Body of pancreas (tissue), 4 donors: Measurements from ENCODE around the gene ENTHD1. TPM values are rescaled to one million over a fixed set of nuclear protein-coding genes. Genes with fewer than 3 reads are reported as not detected.

Source experiments
- ATAC-seq: fragments of 150-250 bp; one replicate; pipeline ENCODE4 v1.9.1; 2016
- DNase-seq, 4 donors: peaks; one replicate each; pipeline ENCODE4 v3.0.0-alpha.2; 2019
- H3K27ac ChIP-seq, 4 donors: fragments of 200-600 bp; sonication (generic); 1 replicate in 3 of 4; 2 replicates in 1 of 4; pipeline versions ENCODE4 v1.5.1 to v1.6.1; 2016 to 2019; ENCODE audit warnings: mild to moderate bottlenecking in 1 of 4, mixed read lengths in 1 of 4, moderate library complexity in 1 of 4
- H3K27me3 ChIP-seq, 2 donors: fragments of 200-600 bp; sonication (generic); one replicate each; pipeline ENCODE4 v1.6.0; 2016; ENCODE audit warnings: mild to moderate bottlenecking in 1 of 2
- H3K36me3 ChIP-seq, 2 donors: fragments of 200-600 bp; sonication (generic); replicated peaks in 1 of 2; 2 replicates each; pipeline ENCODE4 v1.5.1; 2016; ENCODE audit warnings: low read depth in 2 of 2; ENCODE audit not compliant: insufficient read depth in 1 of 2
- H3K4me1 ChIP-seq: fragments of 200-600 bp; sonication (generic); one replicate; pipeline ENCODE4 v1.6.0; 2016
- H3K4me3 ChIP-seq, 2 donors: fragments of 200-600 bp; sonication (generic); 1 replicate in 1 of 2; 2 replicates in 1 of 2; pipeline ENCODE4 v1.5.1; 2016 to 2019
- H3K9me3 ChIP-seq, 3 donors: fragments of 200-600 bp; sonication (generic); 1 replicate in 2 of 3; 2 replicates in 1 of 3; pipeline ENCODE4 v1.5.1; 2016
- CTCF ChIP-seq, 7 experiments: fragments of 450-650 bp in 4 of 7; fragments of 200-600 bp in 3 of 7; sonication (generic) in 3 of 7; IDR thresholded peaks; one replicate each; pipeline ENCODE4 v1.5.1; 2016 to 2019; ENCODE audit warnings: antibody characterized with exemption in 7 of 7
- POLR2A ChIP-seq, 3 donors: fragments of 450-650 bp; IDR thresholded peaks; one replicate each; pipeline ENCODE4 v1.6.1; 2016; ENCODE audit warnings: antibody characterized with exemption in 3 of 3, mild to moderate bottlenecking in 2 of 3
- WGBS, 2 donors: methylation state at CpG; one replicate each; pipeline ENCODE4 v1.1.5; 2017; 5-methylcytosine and 5-hydroxymethylcytosine counted together
- intact Hi-C: fragments of 100-400 bp; cut with DNase I; formaldehyde crosslinking; loops from one replicate; pipeline ENCODE4 v1.15.1; 2023
- total RNA-seq, 2 donors: library from RNA; depleted of rRNA; stranded (reverse); fragments of >200 nt; gene quantifications; one replicate each; pipeline ENCODE4 v1.1.0, GENCODE V29; 2016

ENTHD1 gene
- total RNA-seq, 2 donors from 2014 or later: not detected

- no peaks in the 10 kb centered on the region for H3K27me3 ChIP-seq
- no peak overlapping the region for H3K4me3 ChIP-seq
- no peak overlapping the region for H3K27ac ChIP-seq
- ATAC-seq (no peak), DNase-seq (no peak)
- intact Hi-C loops: no loop called here
- WGBS, 2 donors: 57 to 63% methylated on average over 5 of the region's 5 CpGs
- no peak for TF ChIP-seq CTCF (IDR thresholded peaks at IDR 0.05)
- TF ChIP-seq POLR2A (IDR thresholded peaks at IDR 0.05): no peak
- H3K36me3 ChIP-seq: no peaks in the 10 kb centered on the region
- H3K9me3 ChIP-seq: no peaks in the 10 kb centered on the region
- H3K4me1 ChIP-seq: no peaks in the 10 kb centered on the region
These were observed 54.4 kb downstream of the ENTHD1 start for GRCh38 chr22:39839204-39839603.

GRCh38 chr22:39833610-39834009 lies 60.0 kb downstream of the ENTHD1 start:
- no peak for DNase-seq
- H3K9me3 ChIP-seq: no peaks in the 10 kb centered on the region
- no peaks in the 10 kb centered on the region for H3K36me3 ChIP-seq
- intact Hi-C loops: no loop called here
- H3K4me1 ChIP-seq: no peaks in the 10 kb centered on the region
- H3K27ac ChIP-seq: no peak overlapping the region
- H3K4me3 ChIP-seq: no peak overlapping the region
- WGBS, 2 donors: 61 to 67% methylated on average over 2 of the region's 2 CpGs
- peaks cover 0 to 10% of the 10 kb centered on the region in 2 donors for H3K27me3 ChIP-seq
- ATAC-seq: no peak
- no peak for TF ChIP-seq POLR2A (IDR thresholded peaks at IDR 0.05)
- TF ChIP-seq CTCF (IDR thresholded peaks at IDR 0.05): no peak

- intact Hi-C loops: no loop called here
- Histone ChIP-seq H3K4me3 (no peak overlapping the region), H3K9me3 (no peaks in the 10 kb centered on the region), H3K27me3 (peaks cover 0 to 10% of the 10 kb centered on the region in 2 donors), H3K27ac (no peak overlapping the region), H3K36me3 (no peaks in the 10 kb centered on the region), H3K4me1 (no peaks in the 10 kb centered on the region)
- no peak for TF ChIP-seq POLR2A (IDR thresholded peaks at IDR 0.05)
- no peak for TF ChIP-seq CTCF (IDR thresholded peaks at IDR 0.05)
- 0 to 9% methylated on average over 1 of the region's 1 CpG for WGBS, 2 donors
- ATAC-seq: no peak
- no peak for DNase-seq
These were observed 60.5 kb downstream of the ENTHD1 start for GRCh38 chr22:39833093-39833492.

- Histone ChIP-seq H3K9me3 (no peaks in the 10 kb centered on the region), H3K36me3 (no peaks in the 10 kb centered on the region), H3K4me3 (no peak overlapping the region), H3K27me3 (peaks cover 0 to 10% of the 10 kb centered on the region in 2 donors), H3K27ac (no peak overlapping the region), H3K4me1 (no peaks in the 10 kb centered on the region)
- intact Hi-C loops: no loop called here
- no peak for ATAC-seq
- 51 to 52% methylated on average over 7 of the region's 7 CpGs for whole genome bisulfite sequencing, 2 donors
- TF ChIP-seq POLR2A (IDR thresholded peaks at IDR 0.05) (no peak), CTCF (IDR thresholded peaks at IDR 0.05) (no peak)
- no peak for DNase-seq
These were observed 60.9 kb downstream of the ENTHD1 start for GRCh38 chr22:39832627-39833074.

GRCh38 chr22:39825661-39826102 lies 67.9 kb downstream of the ENTHD1 start:
- H3K27me3 ChIP-seq: no peaks in the 10 kb centered on the region
- H3K4me1 ChIP-seq: no peaks in the 10 kb centered on the region
- DNase-seq (no peak), ATAC-seq (no peak)
- H3K36me3 ChIP-seq: no peaks in the 10 kb centered on the region
- H3K4me3 ChIP-seq: no peak overlapping the region
- WGBS, 2 donors: 92 to 93% methylated on average over 3 of the region's 3 CpGs
- no peaks in the 10 kb centered on the region for H3K9me3 ChIP-seq
- no peak overlapping the region for H3K27ac ChIP-seq
- TF ChIP-seq POLR2A (IDR thresholded peaks at IDR 0.05): no peak
- no peak for TF ChIP-seq CTCF (IDR thresholded peaks at IDR 0.05)
- intact Hi-C loops: no loop called here
